Omental fat pad (tissue), 4 donors: ENCODE measurements around the gene COL16A1. TPM values are rescaled to one million over a fixed set of nuclear protein-coding genes. Genes with fewer than 3 reads are reported as not detected.
A peak's percentile ranks its signal among the peaks of the same experiment; 100 is the strongest.

Source experiments
- ATAC-seq: fragments of 150-250 bp; one replicate; pipeline ENCODE4 v1.9.1; 2016; ENCODE audit warnings: mild to moderate bottlenecking, moderate library complexity; ENCODE audit not compliant: low FRiP score
- DNase-seq: peaks from one replicate; pipeline ENCODE4 v3.0.0-alpha.2; 2019; ENCODE audit warnings: low spot score
- total RNA-seq, 4 donors: library from RNA; depleted of rRNA; stranded (reverse); fragments of >200 nt; gene quantifications; one replicate each; pipeline ENCODE4 v1.1.0, GENCODE V29; 2016
- TF ChIP-seq, protein P1 (sequence below), 3 donors: fragments of 450-650 bp; IDR thresholded peaks; one replicate each; pipeline ENCODE4 v1.5.1; 2016 to 2017; ENCODE audit warnings: antibody characterized with exemption in 3 of 3, mild to moderate bottlenecking in 3 of 3, moderate library complexity in 2 of 3

Gene COL16A1
- total RNA-seq, 4 donors from 2014 or later: 17.4 to 69.2 (median 21.7) TPM

DNA sequence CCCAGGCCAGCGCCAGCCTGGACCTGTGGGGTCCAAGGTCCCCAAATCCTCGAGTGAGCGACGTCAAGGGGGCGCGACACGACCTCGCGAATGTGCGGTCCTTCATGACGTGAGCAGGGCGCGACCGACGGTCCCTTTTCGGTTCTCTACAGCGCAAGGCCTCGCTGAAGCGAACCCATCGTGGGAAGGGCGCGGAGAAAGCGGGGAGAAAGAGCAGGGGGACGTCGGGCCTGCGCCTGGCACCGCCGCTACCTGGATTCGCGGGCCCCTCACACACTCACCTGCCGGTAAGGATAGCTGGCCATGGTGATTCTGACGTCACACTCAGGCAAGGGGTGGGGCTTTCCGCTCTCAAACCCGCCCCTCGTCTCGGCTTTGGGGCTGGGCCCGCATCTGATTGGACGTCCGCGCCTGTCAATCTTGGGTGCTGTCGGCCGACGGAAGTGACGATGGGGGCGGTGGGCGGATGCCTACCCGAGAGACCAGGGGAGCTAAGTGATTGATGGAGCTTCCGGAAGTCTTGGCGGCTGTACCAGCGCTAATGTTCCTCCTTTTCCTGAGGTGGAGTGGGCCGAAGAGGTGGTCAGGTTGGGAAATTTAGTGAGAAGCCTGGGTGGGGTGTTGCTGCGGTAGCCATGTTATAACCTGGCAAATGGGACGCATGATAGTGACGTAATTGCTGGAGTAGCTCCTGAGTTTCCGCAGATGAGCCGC, 59.1 kb downstream of the COL16A1 start, which contains the start of gene PEF1:
Gene PEF1 (minus strand): TSS at position 317 of the 714 bp plus-strand sequence. CDS start 12 bp downstream, at position 305.
- TF ChIP-seq, protein P1, sequence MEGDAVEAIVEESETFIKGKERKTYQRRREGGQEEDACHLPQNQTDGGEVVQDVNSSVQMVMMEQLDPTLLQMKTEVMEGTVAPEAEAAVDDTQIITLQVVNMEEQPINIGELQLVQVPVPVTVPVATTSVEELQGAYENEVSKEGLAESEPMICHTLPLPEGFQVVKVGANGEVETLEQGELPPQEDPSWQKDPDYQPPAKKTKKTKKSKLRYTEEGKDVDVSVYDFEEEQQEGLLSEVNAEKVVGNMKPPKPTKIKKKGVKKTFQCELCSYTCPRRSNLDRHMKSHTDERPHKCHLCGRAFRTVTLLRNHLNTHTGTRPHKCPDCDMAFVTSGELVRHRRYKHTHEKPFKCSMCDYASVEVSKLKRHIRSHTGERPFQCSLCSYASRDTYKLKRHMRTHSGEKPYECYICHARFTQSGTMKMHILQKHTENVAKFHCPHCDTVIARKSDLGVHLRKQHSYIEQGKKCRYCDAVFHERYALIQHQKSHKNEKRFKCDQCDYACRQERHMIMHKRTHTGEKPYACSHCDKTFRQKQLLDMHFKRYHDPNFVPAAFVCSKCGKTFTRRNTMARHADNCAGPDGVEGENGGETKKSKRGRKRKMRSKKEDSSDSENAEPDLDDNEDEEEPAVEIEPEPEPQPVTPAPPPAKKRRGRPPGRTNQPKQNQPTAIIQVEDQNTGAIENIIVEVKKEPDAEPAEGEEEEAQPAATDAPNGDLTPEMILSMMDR (IDR thresholded peaks at IDR 0.05): no peak
- ATAC-seq (peak; percentile 89), DNase-seq (peak; percentile 98)

GRCh38 chr1:31643976-31644559, 59.7 kb downstream of the COL16A1 start:
- DNase-seq (no peak), ATAC-seq (peak; percentile 24)
- TF ChIP-seq, protein P1 (IDR thresholded peaks at IDR 0.05): no peak

GRCh38 chr1:31642897-31643296, 60.9 kb downstream of the COL16A1 start:
- DNase-seq (no peak), ATAC-seq (no peak)
- TF ChIP-seq, protein P1 (IDR thresholded peaks at IDR 0.05): no peak

GRCh38 chr1:31642366-31642765, 61.5 kb downstream of the COL16A1 start:
- TF ChIP-seq, protein P1 (IDR thresholded peaks at IDR 0.05): no peak
- DNase-seq (no peak), ATAC-seq (no peak)

DNA sequence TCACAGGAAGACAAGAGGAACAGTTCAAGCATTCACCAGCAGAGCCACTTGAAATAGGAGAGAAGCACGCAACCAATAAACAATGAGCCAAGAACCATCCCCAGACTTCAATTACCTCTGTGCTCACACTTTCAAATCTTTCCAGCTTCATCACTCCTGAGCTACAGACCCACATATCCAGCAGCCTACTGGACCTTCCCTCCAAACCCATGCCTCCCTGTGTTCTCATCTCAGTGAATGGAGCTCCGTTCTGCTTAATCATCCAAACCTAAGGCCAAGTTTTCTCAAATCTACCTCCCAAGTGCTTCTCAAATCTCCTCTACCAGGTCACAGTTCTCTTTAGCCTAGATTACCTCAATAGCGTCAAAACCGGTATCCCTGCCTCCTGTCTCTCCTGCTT, 62.9 kb downstream of the COL16A1 start:
- ATAC-seq: no peak
- DNase-seq: no peak
- TF ChIP-seq, protein P1 (IDR thresholded peaks at IDR 0.05): no peak

DNA sequence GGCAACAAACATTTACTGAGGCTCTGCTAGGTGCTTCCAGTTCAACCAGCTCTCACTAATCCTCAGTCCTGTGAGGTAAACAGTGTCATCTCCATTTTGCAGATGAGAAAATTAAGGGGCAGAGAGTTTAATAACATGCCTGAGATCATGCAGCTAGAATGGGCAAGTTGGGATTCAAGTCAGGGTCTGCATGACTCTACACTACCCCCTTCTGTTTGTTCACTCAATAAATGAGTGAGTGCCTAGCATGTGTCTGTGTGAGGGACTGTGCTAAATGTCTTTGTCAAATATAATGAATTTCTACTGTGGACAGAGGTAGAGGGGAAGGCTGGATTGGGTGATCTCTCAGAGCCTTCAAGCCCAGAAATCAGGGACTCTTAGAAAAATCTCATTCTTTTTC, 63.6 kb downstream of the COL16A1 start:
- TF ChIP-seq, protein P1 (IDR thresholded peaks at IDR 0.05): no peak
- no peak for DNase-seq
- ATAC-seq: no peak

GRCh38 chr1:31639543-31639942, 64.3 kb downstream of the COL16A1 start:
- TF ChIP-seq, protein P1 (IDR thresholded peaks at IDR 0.05): no peak
- peak; percentile 60 for ATAC-seq
- DNase-seq: no peak
